HuH-7 (cell line): ENCODE results near the gene ZNF132.
A peak's percentile ranks its signal among the peaks of the same experiment; 100 is the strongest.

Source experiments
- DNase-seq: peaks from one replicate; pipeline ENCODE4 v3.0.0; 2011; ENCODE audit warnings: low spot score

The ZNF132 gene

GRCh38 chr19:58386576-58387337 is 53.2 kb downstream of the ZNF132 start, which contains the start of gene RPS5:
Gene RPS5, plus strand, starts transcription at chr19:58387269. Its CDS starts 869 bp downstream, at chr19:58388138.
- DNase-seq, result peak; percentile 99

GRCh38 chr19:58385891-58386575 is 53.9 kb downstream of the ZNF132 start:
- no peak for DNase-seq

GRCh38 chr19:58385313-58385890 is 54.6 kb downstream of the ZNF132 start:
- DNase-seq, result no peak

- DNase-seq, result no peak
These were observed 56.9 kb downstream of the ZNF132 start for GRCh38 chr19:58382997-58383603.
